Tibial artery (tissue), 4 donors: ENCODE measurements around the gene SLCO3A1.

Experiments
- DNase-seq, 2 donors: peaks; one replicate each; pipeline ENCODE4 v3.0.0-alpha.2; 2019
- H3K27ac ChIP-seq, 2 donors: fragments of 200-600 bp; sonication (generic) in 1 of 2; 1 replicate in 1 of 2; 2 replicates in 1 of 2; pipeline ENCODE4 v1.5.1; 2018 to 2019; ENCODE audit warnings: mild to moderate bottlenecking in 1 of 2
- H3K27me3 ChIP-seq, 2 donors: fragments of 200-600 bp; sonication (generic) in 1 of 2; one replicate each; pipeline versions ENCODE4 v1.5.1 to v1.6.0; 2016 to 2019
- H3K36me3 ChIP-seq, 3 donors: fragments of 200-600 bp; sonication (generic) in 2 of 3; one replicate each; pipeline ENCODE4 v1.5.1; 2016 to 2019; ENCODE audit warnings: mild to moderate bottlenecking in 2 of 3
- H3K4me1 ChIP-seq, 4 donors: fragments of 200-600 bp; sonication (generic) in 2 of 4; 1 replicate in 3 of 4; 2 replicates in 1 of 4; pipeline ENCODE4 v1.5.1; 2016 to 2019
- H3K4me3 ChIP-seq, 2 donors: fragments of 200-600 bp; sonication (generic) in 1 of 2; 1 replicate in 1 of 2; 2 replicates in 1 of 2; pipeline ENCODE4 v1.5.1; 2018 to 2019; ENCODE audit warnings: mild to moderate bottlenecking in 2 of 2
- H3K9me3 ChIP-seq, 3 donors: fragments of 200-600 bp; sonication (generic) in 1 of 3; one replicate each; pipeline ENCODE4 v1.5.1; 2016 to 2019
- CTCF ChIP-seq, 2 experiments: fragments of 200-600 bp in 1 of 2; fragments of 450-650 bp in 1 of 2; IDR thresholded peaks; one replicate each; pipeline ENCODE4 v1.5.1; 2017 to 2019; ENCODE audit warnings: antibody characterized with exemption in 2 of 2, mild to moderate bottlenecking in 1 of 2, moderate library complexity in 1 of 2
- intact Hi-C: fragments of 100-400 bp; cut with DNase I; formaldehyde crosslinking; loops from one replicate; pipeline ENCODE4 v1.15.0; 2023; ENCODE audit warnings: low total_unique reads

SLCO3A1 gene

GRCh38 chr15:92087211-92087610 lies 233.7 kb downstream of the SLCO3A1 start:
- H3K36me3 ChIP-seq, result no peaks in the 10 kb centered on the region
- no peak for DNase-seq
- no peaks in the 10 kb centered on the region for H3K9me3 ChIP-seq
- no peak for TF ChIP-seq CTCF (IDR thresholded peaks at IDR 0.05)
- H3K27me3 ChIP-seq, result no peaks in the 10 kb centered on the region
- H3K4me1 ChIP-seq, result peaks cover 0 to 3% (median under 1%) of the 10 kb centered on the region in 4 donors
- intact Hi-C loops, result no loop called here
- no peak overlapping the region for H3K27ac ChIP-seq
- H3K4me3 ChIP-seq, result no peak overlapping the region

GRCh38 chr15:92091155-92091734 lies 237.7 kb downstream of the SLCO3A1 start:
- H3K4me3 ChIP-seq, result no peak overlapping the region
- DNase-seq, result no peak
- intact Hi-C loops, result no loop called here
- H3K27ac ChIP-seq, result no peak overlapping the region
- H3K9me3 ChIP-seq, result no peaks in the 10 kb centered on the region
- H3K4me1 ChIP-seq, result no peaks in the 10 kb centered on the region
- H3K27me3 ChIP-seq, result no peaks in the 10 kb centered on the region
- peaks cover 5 to 12% (median 10%) of the 10 kb centered on the region in 3 donors for H3K36me3 ChIP-seq
- peak in 1 of 2 experiments; percentile 33 for TF ChIP-seq CTCF (IDR thresholded peaks at IDR 0.05)

GRCh38 chr15:92092289-92093105 lies 239.0 kb downstream of the SLCO3A1 start:
- DNase-seq, result no peak
- Histone ChIP-seq H3K4me1 (peaks cover 0 to 4% (median 1%) of the 10 kb centered on the region in 4 donors), H3K27me3 (no peaks in the 10 kb centered on the region), H3K9me3 (no peaks in the 10 kb centered on the region), H3K27ac (no peak overlapping the region), H3K4me3 (no peak overlapping the region), H3K36me3 (peaks cover 10 to 13% (median 13%) of the 10 kb centered on the region in 3 donors)
- no peak for TF ChIP-seq CTCF (IDR thresholded peaks at IDR 0.05)
- intact Hi-C loops, result no loop called here

GRCh38 chr15:92095693-92096092 lies 242.2 kb downstream of the SLCO3A1 start:
- H3K4me3 ChIP-seq, result no peak overlapping the region
- TF ChIP-seq CTCF (IDR thresholded peaks at IDR 0.05), result no peak
- H3K4me1 ChIP-seq, result peaks cover 0 to 6% (median 2%) of the 10 kb centered on the region in 4 donors
- intact Hi-C loops, result no loop called here
- H3K27ac ChIP-seq, result no peak overlapping the region
- peaks cover 10 to 13% (median 13%) of the 10 kb centered on the region in 3 donors for H3K36me3 ChIP-seq
- H3K9me3 ChIP-seq, result no peaks in the 10 kb centered on the region
- no peaks in the 10 kb centered on the region for H3K27me3 ChIP-seq
- no peak for DNase-seq

GRCh38 chr15:92097474-92098178 lies 244.1 kb downstream of the SLCO3A1 start:
- DNase-seq, result no peak

More at GRCh38 chr15:92097474-92098178, 244.1 kb downstream of the SLCO3A1 start:
- intact Hi-C loops, result no loop called here
- peak; percentile 61 to 64 for TF ChIP-seq CTCF (IDR thresholded peaks at IDR 0.05)
- no peak overlapping the region for H3K27ac ChIP-seq
- H3K4me3 ChIP-seq, result no peak overlapping the region
- peaks cover 10 to 13% (median 13%) of the 10 kb centered on the region in 3 donors for H3K36me3 ChIP-seq
- peaks cover 0 to 6% (median 2%) of the 10 kb centered on the region in 4 donors for H3K4me1 ChIP-seq
- no peaks in the 10 kb centered on the region for H3K9me3 ChIP-seq
- H3K27me3 ChIP-seq, result no peaks in the 10 kb centered on the region
